GM21529 (cell line): ENCODE data around the gene OSBPL10.
"Not testable (repeated sequence)": the region's sequence is repeated elsewhere in the genome, so short reads cannot be mapped to it uniquely, and the experiment has no call there.

ENCODE experiments used
- ATAC-seq: cut with Tn5 transposase; IDR thresholded peaks from one replicate; pipeline ENCODE4 v1.9.1; 2021; ENCODE audit not compliant: unreplicated experiment

The OSBPL10 gene

GRCh38 chr3:31783851-31784250 lies 197.2 kb downstream of the OSBPL10 start:
- not testable (repeated sequence) for ATAC-seq

GRCh38 chr3:31782306-31782705 lies 198.8 kb downstream of the OSBPL10 start:
- not testable (repeated sequence) for ATAC-seq

GRCh38 chr3:31779514-31779913 lies 201.5 kb downstream of the OSBPL10 start:
- no peak for ATAC-seq

GRCh38 chr3:31777887-31778286 lies 203.2 kb downstream of the OSBPL10 start:
- no peak for ATAC-seq

GRCh38 chr3:31777092-31777491 lies 204.0 kb downstream of the OSBPL10 start:
- no peak for ATAC-seq

- no peak for ATAC-seq
Measured at GRCh38 chr3:31776016-31776415, 205.0 kb downstream of the OSBPL10 start.

- no peak for ATAC-seq
Measured at GRCh38 chr3:31775383-31775782, 205.7 kb downstream of the OSBPL10 start.

GRCh38 chr3:31772758-31773473 lies 208.1 kb downstream of the OSBPL10 start:
- no peak for ATAC-seq

GRCh38 chr3:31772272-31772671 lies 208.8 kb downstream of the OSBPL10 start:
- no peak for ATAC-seq

- ATAC-seq = no peak
Measured at GRCh38 chr3:31770822-31771326, 210.2 kb downstream of the OSBPL10 start.

GRCh38 chr3:31768479-31769125 lies 212.5 kb downstream of the OSBPL10 start:
- ATAC-seq = no peak

GRCh38 chr3:31767920-31768319 lies 213.1 kb downstream of the OSBPL10 start:
- ATAC-seq = no peak

- ATAC-seq = no peak
Measured at GRCh38 chr3:31766669-31767068, 214.4 kb downstream of the OSBPL10 start.

GRCh38 chr3:31765871-31766270 lies 215.2 kb downstream of the OSBPL10 start:
- no peak for ATAC-seq

- ATAC-seq = no peak
Measured at GRCh38 chr3:31763731-31764130, 217.3 kb downstream of the OSBPL10 start.

- no peak for ATAC-seq
Measured at GRCh38 chr3:31762888-31763351, 218.1 kb downstream of the OSBPL10 start.

GRCh38 chr3:31762097-31762764 lies 218.8 kb downstream of the OSBPL10 start:
- no peak for ATAC-seq

GRCh38 chr3:31760654-31761053 lies 220.4 kb downstream of the OSBPL10 start:
- no peak for ATAC-seq

- no peak for ATAC-seq
Measured at GRCh38 chr3:31758322-31758965, 222.6 kb downstream of the OSBPL10 start.

- ATAC-seq = no peak
Measured at GRCh38 chr3:31755926-31756658, 225.0 kb downstream of the OSBPL10 start.
